GM21529 (cell line): ENCODE data around the gene MGAT4B.

ENCODE experiments used
- ATAC-seq: cut with Tn5 transposase; IDR thresholded peaks from one replicate; pipeline ENCODE4 v1.9.1; 2021; ENCODE audit not compliant: unreplicated experiment

Gene MGAT4B

GRCh38 chr5:179773686-179774040 lies 33.0 kb downstream of the MGAT4B start:
- no peak for ATAC-seq

GRCh38 chr5:179772351-179772750 lies 34.3 kb downstream of the MGAT4B start:
- ATAC-seq = no peak

- ATAC-seq = no peak
Measured at GRCh38 chr5:179771311-179771895, 35.3 kb downstream of the MGAT4B start.

GRCh38 chr5:179769796-179770195 lies 36.9 kb downstream of the MGAT4B start:
- ATAC-seq = no peak

- ATAC-seq = no peak
Measured at GRCh38 chr5:179769271-179769670, 37.4 kb downstream of the MGAT4B start.

GRCh38 chr5:179768326-179769085 lies 38.2 kb downstream of the MGAT4B start:
- ATAC-seq = no peak

- no peak for ATAC-seq
Measured at GRCh38 chr5:179767496-179768100, 39.1 kb downstream of the MGAT4B start.

- no peak for ATAC-seq
Measured at GRCh38 chr5:179766726-179767455, 39.8 kb downstream of the MGAT4B start.

- ATAC-seq = no peak
Measured at GRCh38 chr5:179766021-179766725, 40.5 kb downstream of the MGAT4B start.

- no peak for ATAC-seq
Measured at GRCh38 chr5:179765400-179765799, 41.3 kb downstream of the MGAT4B start.

GRCh38 chr5:179764056-179764455 lies 42.6 kb downstream of the MGAT4B start:
- ATAC-seq = no peak

- no peak for ATAC-seq
Measured at GRCh38 chr5:179763215-179763945, 43.3 kb downstream of the MGAT4B start.

GRCh38 chr5:179762781-179763176 lies 43.9 kb downstream of the MGAT4B start:
- no peak for ATAC-seq

GRCh38 chr5:179762079-179762780 lies 44.4 kb downstream of the MGAT4B start:
- ATAC-seq = peak; percentile 43

GRCh38 chr5:179759581-179760551 lies 46.8 kb downstream of the MGAT4B start:
- peak; percentile 62 for ATAC-seq

- ATAC-seq = no peak
Measured at GRCh38 chr5:179758955-179759354, 47.7 kb downstream of the MGAT4B start.

- no peak for ATAC-seq
Measured at GRCh38 chr5:179755022-179755421, 51.6 kb downstream of the MGAT4B start.

GRCh38 chr5:179753971-179754370 lies 52.7 kb downstream of the MGAT4B start:
- no peak for ATAC-seq
